ENCODE data around the gene HOXA3.

DNA sequence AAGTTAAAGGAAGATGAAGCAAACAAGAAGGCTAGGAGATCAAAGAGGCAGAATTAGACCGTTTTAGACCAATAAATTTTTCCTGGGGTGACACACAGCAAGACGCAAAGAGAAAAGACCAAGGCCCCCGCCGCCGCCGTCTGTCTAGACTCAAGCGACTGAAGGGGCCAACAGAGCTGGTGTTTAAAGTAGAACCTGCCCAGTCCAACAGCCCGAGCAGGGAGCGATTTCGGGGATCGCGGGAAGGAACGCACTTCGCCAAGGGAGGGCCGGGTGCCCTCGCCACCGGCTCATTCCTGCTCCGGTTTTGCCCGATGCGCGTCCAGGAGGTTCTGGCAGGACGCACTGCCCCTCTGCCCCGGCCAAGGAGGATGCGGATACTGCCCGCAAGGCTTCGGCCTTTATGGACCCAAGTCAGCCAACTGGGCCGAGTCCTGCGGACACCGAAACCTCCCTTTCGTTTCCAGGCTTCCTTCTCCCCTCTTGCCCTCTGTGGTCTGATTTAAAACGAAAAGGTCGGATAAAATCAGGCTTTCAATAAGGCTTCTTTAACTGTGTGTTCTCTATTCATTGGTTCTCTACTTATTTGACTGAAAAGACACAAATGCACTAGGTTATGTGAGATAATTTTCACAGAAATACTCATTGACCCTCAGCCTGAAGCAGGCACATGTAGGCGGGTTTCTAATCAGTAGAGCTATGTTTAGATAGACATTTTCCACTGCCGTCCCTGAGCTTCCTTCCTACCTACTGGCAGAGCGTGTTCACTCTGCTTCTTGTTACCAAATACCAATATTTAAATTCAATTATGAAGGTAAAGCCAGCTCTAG lies 6.3 kb upstream of the HOXA3 start:
- TF ChIP-seq POLR2AphosphoS5 (IDR thresholded peaks at IDR 0.05; ENCODE audit: low read depth, low read length), result no peak
- TF ChIP-seq, protein P1, sequence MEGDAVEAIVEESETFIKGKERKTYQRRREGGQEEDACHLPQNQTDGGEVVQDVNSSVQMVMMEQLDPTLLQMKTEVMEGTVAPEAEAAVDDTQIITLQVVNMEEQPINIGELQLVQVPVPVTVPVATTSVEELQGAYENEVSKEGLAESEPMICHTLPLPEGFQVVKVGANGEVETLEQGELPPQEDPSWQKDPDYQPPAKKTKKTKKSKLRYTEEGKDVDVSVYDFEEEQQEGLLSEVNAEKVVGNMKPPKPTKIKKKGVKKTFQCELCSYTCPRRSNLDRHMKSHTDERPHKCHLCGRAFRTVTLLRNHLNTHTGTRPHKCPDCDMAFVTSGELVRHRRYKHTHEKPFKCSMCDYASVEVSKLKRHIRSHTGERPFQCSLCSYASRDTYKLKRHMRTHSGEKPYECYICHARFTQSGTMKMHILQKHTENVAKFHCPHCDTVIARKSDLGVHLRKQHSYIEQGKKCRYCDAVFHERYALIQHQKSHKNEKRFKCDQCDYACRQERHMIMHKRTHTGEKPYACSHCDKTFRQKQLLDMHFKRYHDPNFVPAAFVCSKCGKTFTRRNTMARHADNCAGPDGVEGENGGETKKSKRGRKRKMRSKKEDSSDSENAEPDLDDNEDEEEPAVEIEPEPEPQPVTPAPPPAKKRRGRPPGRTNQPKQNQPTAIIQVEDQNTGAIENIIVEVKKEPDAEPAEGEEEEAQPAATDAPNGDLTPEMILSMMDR (IDR thresholded peaks at IDR 0.05), result no peak
